HG02981 (cell line): ENCODE data around the gene TUBB2A.
A peak's percentile ranks its signal among the peaks of the same experiment; 100 is the strongest.
"Not testable (repeated sequence)": the region's sequence is repeated elsewhere in the genome, so short reads cannot be mapped to it uniquely, and the experiment has no call there.

Experiments
- ATAC-seq: cut with Tn5 transposase; IDR thresholded peaks from one replicate; pipeline ENCODE4 v1.9.1; 2021; ENCODE audit warnings: mild to moderate bottlenecking, moderate library complexity; ENCODE audit not compliant: unreplicated experiment

Gene TUBB2A

DNA sequence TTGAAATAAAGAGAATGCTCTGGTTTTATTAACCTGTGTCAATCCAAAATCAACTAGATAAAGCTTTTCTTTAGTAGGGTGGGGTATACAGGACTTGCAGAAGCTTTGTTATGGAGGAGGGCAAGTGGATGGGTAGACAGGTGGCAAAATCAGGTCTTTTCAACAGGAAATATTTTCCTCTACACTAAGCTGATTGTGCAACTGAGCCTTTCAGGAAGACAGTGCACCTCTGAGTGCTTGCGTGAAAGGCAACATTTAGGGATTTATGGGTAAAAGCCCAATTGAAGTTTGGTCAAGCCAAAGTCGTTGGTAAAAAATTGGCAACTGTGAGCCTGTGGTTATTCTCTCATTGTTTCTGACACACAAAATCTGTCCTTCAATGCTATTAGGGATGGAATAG, 23.8 kb upstream of the TUBB2A start:
- no peak for ATAC-seq

DNA sequence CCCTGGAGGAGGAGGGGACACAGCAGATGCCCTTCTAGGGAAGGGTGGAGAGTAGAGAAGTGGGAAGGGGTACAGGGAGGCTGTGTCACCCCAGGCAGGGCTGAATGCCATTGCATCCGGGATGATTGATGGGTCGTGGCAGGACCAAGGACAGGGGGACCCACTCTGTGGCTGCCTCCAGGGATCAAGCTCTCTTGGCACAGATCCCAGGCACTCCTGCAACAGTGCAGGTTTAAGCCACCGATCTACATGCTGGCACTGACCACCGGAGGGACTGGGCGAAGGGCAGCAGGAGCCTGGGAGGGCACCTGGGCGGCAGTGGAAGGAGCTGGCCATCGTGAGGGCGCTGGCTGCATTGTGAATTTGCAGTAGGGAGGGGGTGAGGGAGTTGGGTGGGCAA, 22.6 kb upstream of the TUBB2A start:
- ATAC-seq, result not testable (repeated sequence)

DNA sequence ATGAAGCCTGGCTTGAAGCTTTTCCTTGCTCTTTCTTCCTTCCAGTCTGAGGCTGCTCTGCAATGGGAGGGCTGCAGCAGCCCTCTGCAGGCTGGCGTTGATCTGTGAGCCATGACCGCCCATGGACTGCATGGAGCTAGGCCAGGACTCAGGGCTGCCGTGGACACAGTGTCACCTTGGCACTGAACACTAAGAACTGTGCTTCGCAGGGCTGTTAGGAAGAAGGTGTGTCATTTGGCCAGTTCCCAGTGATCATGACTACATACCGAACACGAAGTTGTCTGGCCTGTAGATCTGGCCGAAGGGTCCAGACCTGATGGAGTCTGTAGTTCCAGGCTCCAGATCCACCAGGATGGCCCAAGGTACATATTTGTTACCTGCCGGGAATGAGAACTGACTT, 21.3 kb upstream of the TUBB2A start:
- ATAC-seq, result not testable (repeated sequence)

DNA sequence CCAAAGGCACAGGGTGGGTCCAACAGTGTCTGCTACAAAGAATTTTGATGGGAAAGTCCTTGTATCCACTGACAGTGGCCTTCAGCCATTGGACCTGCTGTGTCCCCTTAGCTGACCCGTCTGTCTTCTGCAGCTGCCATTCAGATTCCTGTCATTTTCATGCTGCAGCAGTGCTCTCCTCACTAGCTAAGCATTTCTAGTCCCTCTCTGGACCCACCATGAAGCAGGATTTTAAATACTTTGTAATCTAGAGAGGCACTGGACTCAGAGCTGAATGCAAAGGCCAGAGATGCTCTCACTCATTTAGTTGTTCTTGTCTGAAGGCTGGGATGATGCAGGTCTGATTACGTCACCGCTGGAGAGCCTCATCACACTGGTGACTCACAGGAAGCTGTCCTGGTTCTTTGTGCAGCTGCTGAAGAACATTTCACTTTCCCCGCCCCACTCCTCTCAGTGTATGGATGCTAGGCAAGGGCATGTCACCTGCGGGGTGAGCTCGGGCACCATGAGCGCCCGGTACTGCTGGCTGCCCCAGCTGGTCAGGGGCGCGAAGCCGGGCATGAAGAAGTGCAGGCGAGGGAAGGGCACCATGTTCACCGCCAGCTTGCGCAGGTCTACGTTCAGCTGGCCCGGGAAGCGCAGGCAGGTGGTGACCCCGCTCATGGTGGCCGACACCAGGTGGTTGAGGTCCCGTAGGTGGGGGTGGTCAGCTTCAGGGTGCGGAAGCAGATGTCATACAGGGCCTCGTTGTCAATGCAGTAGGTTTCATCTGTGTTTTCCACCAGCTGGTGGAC, 19.4 kb upstream of the TUBB2A start:
- no peak for ATAC-seq

DNA sequence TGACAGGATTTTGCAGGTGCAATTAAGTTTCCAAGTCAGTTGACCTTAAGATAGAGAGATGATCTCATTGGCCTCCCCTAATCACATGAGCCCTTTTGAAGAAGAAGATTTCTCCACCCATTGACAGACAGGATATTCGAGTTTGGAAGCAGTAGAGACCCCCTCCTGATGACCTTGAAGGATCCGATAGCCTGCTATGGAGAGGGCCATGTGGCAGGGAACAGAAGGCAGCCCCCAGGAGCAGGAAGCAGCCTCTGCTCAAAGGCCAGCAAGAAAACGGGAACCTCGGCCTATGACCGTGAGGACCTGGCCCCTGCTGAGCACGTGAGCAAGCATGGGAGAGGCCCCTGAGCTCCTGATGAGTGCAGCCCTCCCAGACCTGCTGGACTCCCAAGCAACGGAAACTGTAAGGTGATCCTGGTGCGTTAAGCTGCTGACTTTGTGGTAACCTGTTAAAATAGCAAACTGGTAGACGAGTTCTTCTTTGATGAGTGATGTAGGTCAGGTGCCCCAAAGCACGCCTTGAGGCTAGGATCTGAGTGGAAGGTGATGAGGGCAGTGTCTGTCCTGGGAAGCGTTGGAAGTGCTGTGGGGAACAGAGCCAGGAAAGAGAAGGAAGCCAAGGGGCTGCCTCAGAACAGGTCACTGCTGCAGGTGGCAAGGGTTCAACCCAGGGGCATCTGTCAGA, 18.5 kb upstream of the TUBB2A start:
- no peak for ATAC-seq

DNA sequence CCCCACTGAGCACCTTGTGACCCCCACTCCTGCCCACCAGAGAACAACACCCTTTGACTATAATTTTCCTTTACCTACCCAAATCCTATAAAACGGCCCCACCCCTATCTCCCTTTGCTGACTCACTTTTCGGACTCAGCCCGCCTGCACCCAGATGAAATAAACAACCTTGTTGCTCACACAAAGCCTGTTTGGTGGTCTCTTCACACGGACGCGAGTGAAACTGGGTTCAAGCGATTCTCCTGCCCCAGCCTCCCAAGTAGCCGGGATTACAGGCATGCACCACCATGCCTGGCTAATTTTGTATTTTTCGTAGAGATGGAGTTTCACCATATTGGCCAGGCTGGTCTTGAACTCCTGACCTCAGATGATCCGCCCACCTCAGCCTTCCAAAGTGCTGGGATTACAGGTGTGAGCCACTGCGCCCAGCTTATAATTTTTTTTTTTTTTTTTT, 16.3 kb upstream of the TUBB2A start:
- ATAC-seq, result not testable (repeated sequence)

DNA sequence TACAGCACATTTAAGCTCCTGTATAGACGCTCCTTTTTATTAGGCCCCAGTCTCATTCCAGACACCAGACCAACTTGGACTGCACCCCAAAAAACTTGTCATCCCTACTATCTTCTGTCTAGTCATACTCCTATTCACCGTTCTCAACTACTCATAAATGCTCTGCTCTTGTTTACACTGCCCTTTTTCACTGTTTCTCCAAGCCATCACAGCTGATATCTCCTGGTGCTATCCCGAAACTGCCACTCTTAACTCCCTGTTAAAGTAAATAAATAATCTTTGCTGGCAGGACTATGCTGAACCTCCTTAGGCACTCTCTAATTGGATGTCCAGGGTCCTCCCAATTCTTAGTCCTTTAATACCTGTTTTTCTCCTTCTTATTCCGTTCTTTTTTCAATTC, 15.4 kb upstream of the TUBB2A start:
- not testable (repeated sequence) for ATAC-seq

DNA sequence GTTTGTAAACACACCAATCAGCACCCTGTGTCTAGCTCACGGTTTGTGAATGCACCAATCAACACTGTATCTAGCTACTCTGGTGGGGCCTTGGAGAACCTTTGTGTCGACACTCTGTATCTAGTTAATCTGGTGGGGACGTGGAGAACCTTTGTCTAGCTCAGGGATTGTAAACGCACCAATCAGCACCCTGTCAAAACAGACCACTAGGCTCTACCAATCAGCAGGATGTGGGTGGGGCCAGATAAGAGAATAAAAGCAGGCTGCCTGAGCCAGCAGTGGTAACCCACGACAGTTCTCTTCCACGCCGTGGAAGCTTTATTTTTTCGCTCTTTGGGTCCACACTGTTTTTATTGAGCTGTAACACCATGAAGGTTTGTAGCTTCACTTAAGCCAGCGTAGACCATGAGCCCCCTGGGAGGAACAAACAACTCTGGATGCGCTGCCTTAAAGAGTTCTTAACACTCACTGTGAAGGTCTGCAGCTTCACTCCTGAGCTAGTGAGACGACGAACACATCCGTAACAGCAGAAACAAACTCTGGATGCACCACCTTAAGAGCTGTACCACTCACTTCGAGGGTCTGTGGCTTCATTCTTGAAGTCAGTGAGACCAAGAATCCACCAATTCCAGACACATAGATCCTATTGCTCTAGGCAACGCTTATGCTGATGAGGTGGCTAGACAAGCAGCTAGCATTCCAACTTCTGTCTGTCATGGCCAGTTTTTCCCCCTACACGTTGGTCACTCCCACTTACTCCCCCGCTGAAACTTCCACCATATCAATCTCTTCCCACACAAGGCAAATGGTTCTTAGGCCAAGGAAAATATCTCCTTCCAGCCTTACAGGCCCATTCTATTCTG, 14.2 kb upstream of the TUBB2A start:
- ATAC-seq, result not testable (repeated sequence)

DNA sequence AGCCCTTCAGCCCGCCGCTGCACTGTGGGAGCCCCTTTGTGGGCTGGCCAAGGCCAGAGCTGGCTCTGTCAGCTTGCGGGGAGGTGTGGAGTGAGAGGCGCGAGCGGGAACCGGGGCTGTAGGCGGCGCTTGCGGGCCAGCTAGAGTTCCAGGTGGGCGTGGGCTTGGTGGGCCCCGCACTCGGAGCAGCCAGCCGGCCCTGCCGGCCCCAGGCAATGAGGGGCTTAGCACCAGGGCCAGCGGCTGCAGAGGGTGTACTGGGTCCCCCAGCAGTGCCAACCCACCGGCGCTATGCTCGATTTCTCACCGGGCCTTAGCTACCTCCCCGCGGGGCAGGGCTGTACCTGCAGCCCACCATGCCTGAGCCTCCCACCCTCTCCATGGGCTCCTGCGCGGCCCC, 13.3 kb upstream of the TUBB2A start:
- ATAC-seq, result not testable (repeated sequence)

DNA sequence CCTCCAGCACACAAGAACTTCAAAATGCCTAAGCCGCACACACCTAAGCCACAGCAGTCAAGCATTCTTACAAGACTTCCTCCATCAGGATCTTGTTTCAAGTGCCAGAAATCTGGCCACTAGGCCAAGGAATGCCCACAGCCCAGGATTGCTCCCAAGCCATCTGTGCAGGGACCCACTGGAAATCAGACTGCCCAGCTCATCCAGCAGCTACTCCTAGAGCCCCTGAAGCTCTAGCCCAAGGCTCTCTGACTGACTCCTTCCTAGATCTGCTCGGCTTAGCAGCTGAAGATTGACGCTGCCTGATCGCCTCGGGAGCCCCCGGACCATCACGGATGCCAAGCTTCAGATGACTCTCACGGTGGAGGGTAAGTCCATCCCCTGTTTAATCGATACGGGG, 10.7 kb upstream of the TUBB2A start:
- not testable (repeated sequence) for ATAC-seq

DNA sequence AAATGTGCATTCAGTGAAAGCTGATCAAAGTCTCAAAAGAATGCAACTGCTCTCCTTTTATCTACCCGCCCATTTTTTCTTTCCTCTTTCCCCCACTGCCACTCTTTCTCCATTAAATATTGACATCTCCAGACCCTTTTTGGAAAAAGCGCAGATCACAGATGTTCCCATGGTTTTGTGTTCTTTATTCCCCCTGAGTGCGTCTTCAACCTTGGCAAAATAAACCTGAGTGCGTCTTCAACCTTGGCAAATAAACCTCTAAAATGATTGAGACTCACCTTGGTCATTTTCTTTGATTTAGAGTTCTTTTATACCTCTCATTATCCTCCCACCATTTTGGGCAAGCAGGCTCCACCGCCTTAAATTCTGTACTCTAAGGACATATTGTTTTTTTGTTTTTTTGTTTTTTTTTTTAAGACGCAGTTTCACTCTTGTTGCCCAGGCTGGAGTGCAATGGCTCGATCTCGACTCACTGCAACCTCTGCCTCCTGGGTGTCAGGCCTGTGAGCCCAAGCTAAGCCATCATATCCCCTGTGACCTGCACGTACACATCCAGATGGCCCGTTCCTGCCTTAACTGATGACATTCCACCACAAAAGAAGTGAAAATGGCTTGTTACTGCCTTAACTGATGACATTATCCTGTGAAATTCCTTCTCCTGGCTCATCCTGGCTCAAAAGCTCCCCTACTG, 9.3 kb upstream of the TUBB2A start:
- not testable (repeated sequence) for ATAC-seq

DNA sequence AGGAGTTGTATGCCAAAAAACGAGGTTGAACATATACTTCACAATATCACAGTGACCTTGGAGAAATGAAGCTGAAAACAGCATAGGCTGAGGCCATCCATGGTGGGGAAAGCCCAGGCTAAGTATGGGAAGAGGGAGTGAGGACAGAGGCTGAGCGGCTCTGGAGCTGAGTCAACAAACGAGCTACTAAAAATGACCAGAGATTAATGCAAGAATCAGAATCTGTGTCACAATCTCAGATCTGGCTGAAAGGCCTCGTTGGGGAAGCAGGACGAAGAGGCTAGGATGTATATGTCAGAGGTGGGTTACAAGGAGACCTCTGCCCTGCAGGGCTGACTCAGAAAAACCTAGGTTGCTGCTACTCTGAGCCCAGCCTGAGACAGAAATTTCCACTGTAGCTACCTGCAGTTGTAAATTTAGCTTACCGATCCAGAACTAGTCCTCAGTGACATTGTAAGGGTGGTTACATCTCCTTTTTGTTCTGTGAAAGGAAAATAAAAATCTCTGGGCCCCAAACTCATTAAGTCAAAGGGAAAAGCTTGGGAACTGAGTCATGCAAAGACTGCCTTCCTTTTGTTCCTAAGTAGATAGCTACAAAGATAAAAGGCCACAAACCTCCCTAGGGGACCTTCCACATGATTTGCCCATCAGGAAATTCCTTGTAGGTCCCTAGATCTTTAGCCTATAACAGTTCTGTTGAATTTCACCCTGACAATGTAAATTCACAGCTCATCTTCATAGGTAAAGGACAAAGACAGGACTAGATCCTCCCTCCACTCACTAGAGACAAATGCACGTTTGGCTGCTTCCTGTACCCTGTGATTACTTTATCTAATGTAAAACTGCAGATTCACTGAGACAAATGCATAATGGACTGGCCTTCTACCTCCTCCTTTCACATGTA, 8.5 kb upstream of the TUBB2A start:
- ATAC-seq, result no peak

DNA sequence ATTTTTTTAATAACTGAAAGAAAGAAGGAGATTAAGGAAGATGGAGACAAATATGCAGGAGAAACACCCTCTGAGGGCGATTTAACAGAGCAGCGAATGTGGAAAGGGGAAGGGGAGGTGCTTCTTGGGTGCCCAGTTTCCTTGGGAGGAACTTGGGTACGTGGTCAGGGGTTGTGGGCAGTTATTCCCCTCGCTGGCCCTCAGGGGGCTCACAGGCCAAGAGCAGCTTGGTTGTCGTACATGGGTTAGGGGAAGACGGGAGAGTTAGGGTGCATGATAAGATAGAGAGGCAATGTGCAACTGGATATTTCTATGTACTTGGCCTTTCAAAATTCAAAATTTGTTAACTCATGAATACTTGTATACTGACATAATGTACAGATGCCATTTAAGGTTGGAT, 7.0 kb upstream of the TUBB2A start:
- ATAC-seq, result no peak

DNA sequence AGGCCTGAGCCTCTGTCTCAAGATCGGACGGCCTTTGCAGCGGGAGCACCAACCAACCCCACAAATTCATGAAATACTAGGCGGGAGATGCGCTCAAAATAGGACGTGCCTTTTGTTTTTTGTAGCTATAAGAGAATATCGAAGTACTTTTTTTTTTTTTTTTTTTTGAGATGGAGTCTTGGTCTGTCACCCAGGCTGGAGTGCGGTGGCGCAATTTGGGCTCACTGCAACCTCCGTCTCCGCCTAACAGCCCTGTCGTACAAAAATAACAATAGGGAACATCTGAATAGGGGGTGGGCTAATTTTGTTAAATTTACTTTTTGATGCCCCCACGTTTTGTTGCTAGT, 5.9 kb upstream of the TUBB2A start:
- peak; percentile 16 for ATAC-seq

DNA sequence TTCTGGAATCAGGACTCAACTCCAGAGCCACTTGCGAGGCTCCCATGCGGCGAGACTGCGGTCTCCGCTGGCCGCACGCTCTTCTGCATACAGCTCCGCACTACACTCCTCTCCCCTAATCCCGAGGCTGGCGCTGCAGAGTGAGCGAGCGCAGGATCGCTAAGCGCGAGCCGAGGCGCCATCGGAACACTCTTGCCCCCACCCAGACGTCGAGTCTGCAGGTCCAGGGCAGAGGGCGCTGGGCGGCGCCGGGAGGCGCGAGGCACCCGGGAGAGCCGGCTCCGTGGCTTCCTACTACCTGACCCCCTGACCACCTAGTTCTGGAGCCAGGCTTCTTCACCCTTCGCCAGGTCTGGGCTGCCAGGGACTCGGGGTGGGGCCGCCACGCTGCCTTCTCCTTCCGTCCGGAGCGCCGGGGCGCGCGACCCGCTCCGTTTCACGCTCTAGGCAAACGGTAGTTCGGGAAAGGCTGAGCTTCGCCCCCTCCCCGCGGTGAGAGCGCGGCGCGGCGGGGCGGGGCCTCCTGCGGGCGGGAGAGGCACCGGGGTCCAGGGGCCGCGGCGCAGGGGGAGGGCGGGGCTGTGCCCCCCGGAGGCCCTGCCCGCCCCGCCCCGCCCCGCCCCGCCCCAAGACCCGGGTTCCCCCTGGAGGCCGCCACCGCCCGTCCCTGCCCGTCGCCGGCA, 5.4 kb upstream of the TUBB2A start:
- peak; percentile 71 for ATAC-seq

DNA sequence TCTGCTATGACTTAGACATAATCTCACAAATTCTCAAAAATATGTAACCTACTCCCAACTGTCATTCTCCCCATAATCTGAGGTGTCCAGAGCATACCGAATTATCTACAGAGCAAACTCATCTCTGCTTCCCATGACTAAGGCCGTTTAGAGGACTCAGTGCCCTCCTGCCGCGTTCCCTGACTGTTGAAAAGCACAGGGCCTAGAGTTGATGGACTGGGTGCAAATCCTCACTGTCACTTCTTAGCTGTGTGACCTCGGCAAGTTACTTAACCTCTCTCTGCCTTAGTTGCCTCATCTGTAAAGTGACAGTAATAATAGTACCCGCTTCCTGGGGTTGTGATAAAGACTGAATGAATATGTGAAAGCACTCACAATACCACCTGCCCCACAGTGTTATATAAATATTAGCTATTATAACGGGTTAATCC, 4.7 kb upstream of the TUBB2A start:
- no peak for ATAC-seq

DNA sequence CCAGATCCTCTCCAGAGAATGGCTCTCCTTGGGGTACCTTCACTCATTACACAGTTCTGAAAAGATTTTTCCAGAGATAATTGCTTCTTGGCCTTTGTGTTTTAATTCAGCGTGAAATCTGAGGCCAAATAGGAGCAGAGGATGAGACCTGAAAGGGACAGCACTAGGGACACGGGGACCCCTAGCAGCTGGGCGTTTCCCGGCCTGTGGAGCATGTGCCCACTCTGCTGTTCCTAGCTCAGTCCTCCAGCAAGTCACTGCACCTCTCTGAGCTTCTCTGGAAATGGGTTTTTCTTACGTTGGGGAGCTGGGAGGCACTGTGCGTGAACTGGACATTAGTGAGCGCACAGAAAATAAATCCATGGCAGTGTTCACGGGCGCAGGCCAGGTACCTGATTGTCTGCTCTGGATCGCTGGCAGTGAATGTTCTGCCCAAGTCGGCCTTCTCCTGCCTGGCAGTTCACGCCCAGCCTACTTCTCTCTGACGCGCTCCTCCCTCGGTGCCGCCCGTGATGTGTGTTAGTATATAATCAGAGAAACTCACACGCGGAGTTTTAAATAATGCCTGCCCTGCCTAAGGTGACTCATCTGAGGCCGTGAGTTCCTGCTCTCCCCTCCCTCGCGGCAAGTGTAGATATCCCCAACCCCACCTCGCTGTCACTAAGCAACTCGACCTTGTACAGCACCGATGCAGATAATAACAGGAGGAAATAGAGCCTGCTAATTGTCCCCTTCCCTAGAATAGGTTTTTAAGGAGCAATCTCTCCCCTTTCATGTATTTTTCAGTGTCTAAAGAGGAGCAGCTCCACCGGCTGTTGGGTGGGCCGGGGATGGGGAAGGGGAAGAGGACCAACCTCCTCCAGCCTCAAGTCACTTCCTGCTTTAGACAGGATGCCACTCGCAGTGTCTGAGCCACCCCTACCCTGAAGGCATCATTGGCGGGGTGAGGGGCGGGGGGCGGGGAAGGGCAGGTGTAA, 2.7 kb upstream of the TUBB2A start:
- ATAC-seq, result no peak
